SK-N-MC (cell line): Measurements from ENCODE around the gene FGD6.

Experiments
- EZH2 ChIP-seq: fragments of 200-600 bp; sonication (generic); IDR thresholded peaks from one replicate; pipeline ENCODE4 v1.6.1; 2017; ENCODE audit warnings: antibody characterized with exemption
- FOXP2 ChIP-seq: optimal IDR thresholded peaks from 2 replicates; pipeline ENCODE3; 2011; ENCODE audit warnings: mild to moderate bottlenecking, moderate library complexity; ENCODE audit not compliant: insufficient read depth; ENCODE audit errors: extremely low read length, control extremely low read depth
- POLR2AphosphoS5 ChIP-seq: IDR thresholded peaks from 2 replicates; pipeline ENCODE4 v1.6.1; 2012; ENCODE audit warnings: mild to moderate bottlenecking, low read depth, low read length, borderline replicate concordance

DNA sequence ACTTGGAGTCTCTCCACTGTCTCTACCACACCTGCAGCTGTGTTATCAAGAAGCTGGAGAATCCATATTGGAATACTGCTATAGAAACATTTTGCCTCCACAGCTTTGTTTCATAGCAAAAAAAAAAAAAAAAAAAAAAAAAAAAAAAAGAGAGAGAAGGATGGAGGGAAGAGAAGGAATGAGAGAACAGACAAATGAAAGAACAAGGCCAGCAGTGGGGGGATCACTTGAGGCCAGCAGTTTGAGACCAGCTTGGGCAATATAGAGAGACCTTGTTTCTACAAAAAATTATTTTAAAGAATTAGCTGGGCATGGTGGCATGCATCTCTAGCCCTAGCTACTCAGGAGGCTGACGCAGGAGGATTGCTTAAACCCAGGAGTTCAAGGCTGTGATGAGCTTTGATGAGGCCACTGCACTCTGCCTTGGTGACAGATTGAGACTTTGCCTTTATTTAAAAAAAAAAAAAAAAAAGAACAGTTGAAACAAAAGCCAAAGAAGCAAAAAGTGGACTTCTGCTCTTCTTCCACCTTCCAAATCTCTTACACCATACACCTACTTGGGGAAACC, 8.5 kb upstream of the FGD6 start:
- TF ChIP-seq POLR2AphosphoS5 (no peak), EZH2 (no peak), FOXP2 (no peak)
